GM18870 (cell line): Measurements from ENCODE around the gene ZCCHC14.
"Not testable (repeated sequence)": the region's sequence is repeated elsewhere in the genome, so short reads cannot be mapped to it uniquely, and the experiment has no call there.

Source experiments
- ATAC-seq: cut with Tn5 transposase; IDR thresholded peaks from one replicate; pipeline ENCODE4 v1.9.1; 2021; ENCODE audit warnings: moderate library complexity; ENCODE audit not compliant: unreplicated experiment

The ZCCHC14 gene

DNA sequence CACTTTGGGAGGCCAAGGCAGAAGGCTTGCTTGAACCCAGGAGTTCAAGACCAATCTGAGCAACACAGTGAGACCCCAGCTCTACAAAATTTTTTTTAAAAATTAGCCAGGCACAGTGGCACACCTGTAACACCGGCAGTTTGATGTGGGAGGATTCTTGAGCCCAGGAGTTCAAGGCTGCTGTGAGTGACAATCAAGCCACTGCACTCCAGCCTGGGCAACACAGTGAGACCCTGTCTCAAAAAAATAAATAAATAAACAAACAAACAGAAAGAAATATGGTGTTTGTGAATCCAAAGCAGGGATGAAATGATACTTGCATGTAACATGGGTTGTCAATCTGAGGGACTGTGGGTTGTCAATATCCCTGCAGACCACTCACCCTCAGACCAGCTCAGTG lies 125.9 kb downstream of the ZCCHC14 start:
- ATAC-seq = no peak

DNA sequence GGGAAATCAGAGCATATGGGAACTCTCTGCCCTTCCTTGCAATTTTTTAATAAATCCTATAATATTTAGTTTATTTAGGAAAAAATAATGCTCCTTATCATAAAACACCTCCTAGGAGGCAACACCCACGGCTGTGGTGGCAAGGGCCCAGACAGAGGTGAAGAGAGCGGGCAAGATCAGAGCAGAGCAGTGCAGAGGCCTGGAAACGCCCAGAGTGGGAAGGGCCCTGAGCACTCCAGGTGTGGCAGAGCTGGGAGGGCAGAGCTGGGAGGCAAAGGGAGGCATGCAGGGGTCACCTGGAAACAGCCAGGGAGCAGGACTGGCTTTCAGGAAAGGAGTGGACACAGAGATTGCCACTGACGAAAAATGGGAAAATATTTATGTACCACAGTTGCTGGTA lies 126.5 kb downstream of the ZCCHC14 start:
- no peak for ATAC-seq

DNA sequence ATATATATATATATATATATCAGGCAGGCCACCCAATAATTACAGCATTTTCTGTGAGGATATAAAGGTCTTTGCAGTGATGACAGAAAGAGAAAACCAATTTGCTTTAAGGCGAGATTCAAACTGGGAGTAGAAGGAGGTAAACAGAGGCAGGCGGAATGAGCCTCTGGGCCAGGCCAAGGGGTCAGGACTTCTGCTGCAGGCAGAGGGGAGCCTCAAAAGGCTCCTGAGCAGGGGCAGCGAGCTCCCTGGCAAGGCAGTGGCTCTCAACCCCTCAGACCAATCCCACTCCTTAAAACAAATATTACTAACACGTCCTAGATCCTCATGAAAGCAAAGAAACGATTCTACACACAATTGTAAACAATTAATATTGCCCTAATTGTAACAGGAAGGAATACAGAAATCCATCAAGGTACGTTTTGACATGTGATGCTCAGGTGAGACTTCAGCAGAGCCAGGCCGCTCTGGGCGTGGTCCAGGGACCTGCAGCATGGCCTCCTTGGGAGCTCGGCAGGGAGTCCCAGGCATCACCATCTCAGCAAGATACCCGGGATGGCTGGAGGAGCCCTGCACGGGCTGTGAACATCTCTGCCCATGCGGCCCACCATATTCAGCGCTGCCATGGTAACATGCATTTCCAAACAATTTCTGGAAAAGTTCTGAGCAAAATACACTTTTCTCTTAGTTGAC lies 127.7 kb downstream of the ZCCHC14 start:
- ATAC-seq = no peak

DNA sequence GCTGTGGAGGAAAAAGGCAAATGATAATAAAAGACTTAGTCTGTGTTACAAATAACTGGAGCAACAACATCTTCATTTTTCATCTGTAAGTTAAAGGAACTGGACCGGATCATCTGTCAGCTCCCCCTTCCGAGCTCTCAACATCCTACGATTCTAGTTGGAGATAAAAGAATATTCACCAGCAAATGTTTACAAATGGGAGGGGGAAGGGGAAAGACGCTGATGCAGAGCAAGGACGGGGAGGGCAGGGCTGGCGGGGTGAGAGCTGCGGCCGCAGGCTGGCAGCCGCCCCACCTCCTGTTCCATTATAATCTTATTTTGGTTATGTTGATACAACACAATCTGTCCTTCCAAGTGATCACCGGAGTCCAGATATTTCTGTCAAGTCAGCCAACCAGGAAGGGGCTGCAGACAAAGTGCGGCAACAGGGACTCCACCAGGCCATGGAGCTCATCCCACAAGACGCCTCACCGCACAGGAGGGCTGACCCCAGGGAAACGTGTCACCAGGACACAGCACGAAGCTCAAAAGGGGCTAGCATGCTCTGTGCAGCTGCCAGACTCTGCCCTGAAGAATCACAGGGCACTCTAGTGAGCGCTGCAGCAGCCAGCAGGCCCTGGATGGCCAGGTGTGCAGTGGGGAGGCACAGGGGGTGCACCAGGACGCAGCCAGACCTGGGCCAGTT lies 128.9 kb downstream of the ZCCHC14 start:
- no peak for ATAC-seq

DNA sequence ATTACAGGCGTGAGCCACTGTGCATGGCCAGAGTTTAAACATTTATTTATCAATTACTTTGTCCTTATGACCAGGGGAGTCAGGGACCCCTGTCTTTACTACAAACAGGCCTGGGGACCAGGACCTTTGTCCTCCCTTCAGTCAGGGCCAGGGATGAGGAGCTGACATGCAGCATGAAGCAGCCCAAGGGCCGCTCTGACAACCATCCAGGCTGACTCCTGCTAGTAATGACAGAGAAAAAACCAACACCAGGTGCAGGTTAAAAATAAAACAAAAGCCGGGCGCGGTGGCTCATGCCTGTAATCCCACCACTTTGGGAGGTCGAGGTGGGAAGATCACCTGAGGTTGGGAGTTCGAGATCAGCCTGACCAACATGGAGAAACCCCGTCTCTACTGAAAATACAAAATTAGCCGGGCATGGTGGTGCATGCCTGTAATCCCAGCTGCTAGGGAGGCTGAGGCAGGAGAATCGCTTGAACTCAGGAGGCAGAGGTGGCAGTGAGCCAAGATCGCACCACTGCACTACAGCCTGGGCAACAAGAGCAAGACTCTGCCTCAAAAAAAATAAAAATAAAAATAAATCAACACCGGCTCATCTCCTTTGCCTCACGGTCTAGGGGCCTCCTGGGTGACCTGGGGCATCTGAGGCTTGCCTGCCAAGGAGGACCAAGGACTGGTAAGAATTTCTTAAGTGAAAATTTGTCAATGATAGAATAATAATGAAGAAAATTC lies 129.8 kb downstream of the ZCCHC14 start:
- ATAC-seq = not testable (repeated sequence)

DNA sequence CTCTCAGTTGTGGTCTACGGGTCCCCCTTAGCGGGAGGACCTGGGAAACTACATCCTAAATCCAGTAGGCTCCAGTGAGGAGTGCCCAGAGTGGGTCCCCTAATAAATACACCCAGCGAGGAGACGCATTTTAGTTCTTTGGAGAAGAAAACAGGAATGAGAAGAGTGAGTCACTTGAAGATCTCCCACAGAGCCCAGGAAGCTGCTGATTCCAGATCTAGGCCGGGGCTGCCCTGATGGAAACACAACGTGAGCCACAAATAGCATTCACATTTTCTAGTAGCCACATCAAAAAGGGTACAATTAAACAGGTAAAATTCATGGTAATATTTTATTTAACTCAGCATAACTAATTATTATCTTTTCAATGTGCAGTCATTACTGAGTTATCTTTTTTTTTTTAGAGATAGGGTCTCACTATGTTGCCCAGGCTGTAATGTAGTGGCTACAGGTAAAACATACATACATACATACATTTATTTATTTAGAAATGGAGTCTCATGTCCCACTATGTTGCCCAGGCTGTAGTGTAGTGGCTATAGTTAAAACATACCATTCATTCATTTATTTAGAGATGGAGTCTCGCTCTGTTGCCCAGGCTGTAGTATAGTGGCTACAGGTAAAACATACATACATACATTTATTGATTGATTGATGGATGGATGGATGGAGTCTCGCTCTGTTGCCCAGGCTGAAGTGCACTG lies 130.8 kb downstream of the ZCCHC14 start:
- ATAC-seq = no peak

DNA sequence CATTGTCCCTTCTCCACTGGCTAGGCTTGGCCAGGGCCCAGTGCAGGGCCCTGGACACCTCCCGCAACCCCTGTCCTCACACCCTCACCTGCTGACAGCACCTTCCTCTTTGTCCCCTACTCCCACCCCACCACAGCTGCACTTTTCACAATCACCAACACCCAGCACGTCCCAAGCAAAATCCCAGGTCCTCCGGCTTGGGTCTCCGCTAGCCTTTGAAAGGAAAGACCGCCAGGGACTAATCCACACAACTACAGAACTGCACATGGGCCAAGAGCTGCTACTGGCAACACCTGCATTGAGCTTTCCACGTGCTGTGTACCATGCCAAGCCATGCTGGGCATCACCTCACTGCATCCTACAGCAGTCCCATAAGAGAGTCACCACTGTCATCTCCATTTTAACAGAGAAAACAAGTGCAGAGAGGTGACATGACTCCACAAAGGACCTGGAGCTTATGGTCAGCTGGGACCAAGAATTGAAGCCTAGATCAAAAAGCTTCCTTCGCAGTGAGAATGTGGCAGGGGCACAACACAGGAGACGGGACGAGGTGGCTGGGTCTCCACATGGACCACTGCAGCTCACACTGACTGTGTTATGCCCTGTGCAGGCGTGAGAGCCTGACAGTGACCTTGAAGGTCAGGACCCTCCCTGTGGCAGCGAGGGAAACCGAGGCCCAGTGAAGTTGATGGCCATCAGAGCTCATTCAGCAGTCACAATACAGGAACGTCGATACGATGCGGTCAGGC lies 131.8 kb downstream of the ZCCHC14 start:
- no peak for ATAC-seq

DNA sequence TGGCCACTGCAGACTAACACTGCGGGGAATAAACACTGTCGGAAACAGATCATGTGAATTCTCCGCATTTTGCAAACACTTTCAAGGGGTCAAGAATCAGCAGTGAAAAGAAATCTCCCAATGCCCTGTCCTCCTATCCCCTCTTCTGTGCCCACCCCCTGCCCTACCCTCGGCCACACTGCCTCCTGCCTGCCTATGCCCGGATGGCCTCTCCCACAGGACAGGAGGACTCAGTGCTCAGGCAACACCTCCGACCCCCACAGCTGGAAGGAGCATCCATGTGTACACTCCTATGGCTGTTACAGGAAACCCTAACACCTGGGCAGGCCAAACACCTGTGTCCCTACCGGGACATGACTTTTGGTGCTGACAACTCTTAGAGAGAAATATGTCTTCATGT lies 133.7 kb downstream of the ZCCHC14 start:
- no peak for ATAC-seq

DNA sequence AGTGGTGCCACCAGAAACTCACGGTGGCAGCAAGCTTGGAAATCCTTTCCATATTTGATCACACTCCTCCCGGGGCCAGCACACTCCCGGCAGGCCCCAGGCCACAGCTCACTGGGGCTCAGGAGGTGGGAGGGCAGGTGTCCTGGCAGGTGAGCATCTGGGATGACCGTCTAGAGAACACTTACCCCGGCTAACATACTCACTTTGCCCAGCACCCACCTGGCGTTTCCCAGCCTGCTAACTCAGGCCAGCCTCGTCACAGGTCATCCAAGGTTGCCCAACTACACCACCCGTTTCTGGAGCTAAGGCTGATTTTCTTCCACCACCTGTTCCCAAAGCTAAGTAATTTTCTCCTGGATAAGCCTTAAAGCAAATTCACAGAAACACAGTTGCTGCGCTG lies 134.1 kb downstream of the ZCCHC14 start:
- no peak for ATAC-seq

DNA sequence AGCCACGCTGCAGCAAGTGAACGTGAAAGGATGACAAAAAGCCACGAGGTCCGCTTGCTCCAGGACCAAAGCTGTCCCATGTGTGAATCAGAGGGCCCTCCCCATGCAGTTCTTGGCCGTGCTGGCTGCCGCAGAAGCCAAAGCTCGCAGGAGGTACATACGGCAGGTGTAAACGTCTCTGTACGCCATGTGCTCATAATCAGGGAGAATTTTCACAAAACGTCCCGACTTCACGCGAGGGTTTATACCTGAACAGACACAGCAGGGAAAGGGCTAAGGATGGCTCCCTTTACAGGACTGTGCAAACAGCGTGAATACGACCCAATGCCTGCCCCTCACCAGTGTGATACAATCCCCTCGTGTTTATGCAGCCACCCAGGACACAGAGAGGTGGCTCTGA lies 134.6 kb downstream of the ZCCHC14 start:
- ATAC-seq = no peak

DNA sequence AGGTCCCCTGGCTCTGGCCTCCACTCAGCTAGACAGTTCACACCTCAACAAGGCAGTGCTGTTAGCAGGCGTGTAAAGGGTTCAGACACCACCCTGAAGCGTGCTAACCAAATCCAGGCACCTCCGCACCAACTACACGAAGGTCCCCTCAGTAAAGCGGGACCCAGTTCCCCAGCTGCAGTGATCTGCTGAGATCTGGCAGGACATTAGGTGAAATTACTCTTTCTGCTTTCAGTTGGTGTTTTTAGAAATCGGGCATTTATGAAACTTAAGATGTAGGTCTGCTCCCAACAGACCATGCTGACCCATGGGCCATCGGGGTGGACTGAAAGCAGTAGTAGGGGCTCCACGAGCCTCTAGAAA lies 136.4 kb downstream of the ZCCHC14 start:
- ATAC-seq = no peak
